Cerebellar nuclear complex (tissue), 1 donor: ENCODE measurements around the gene KCND3.

Source experiments
- DNase-seq, 2 experiments: peaks; one replicate each; lab custom pipeline; 2025; lab: John Stamatoyannopoulos, UW

Gene KCND3

GRCh38 chr1:111729946-111730681, 259.4 kb downstream of the KCND3 start:
- no peak for DNase-seq

GRCh38 chr1:111729271-111729921, 260.1 kb downstream of the KCND3 start:
- no peak for DNase-seq

DNA sequence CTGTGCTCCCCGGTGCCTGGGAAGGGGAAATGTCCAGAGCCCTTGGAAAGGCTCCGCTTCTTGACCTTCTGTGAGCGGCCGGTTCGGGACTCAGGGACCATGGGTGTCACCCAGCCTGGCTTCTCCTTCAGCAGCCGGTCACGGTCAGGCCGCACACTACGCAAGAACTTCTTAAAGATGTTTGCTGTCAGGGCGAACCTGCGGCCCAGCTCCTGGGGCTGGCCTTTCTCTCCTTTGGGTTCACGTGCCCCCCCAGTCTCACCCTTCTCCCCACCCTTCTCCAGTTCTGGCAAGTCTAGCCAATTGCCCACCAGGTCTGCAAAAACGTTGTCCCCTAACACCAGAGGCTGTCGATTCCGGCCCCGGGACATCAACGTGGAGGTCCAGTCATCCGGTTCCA, 262.4 kb downstream of the KCND3 start:
- DNase-seq, result no peak

DNA sequence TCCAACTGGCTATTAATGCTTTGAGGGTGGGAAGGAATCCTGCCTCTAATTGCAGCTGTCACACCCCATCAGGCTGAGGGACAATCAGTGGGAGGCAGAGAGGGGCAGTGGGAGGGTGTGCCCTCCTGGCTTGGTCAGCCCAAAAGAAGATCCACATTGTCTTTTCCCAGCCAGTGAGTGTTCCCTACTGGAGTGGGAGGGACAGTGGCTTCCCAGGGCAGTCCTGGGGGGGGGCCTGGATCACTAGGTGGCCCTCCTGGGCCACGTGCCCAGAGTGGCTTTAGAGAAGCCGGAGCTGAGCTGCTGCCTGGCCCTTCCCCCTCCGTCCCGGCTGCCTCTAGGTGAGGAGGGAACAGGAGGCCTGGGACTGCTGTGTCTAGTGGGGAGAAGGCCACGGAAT, 264.3 kb downstream of the KCND3 start:
- DNase-seq, result no peak

DNA sequence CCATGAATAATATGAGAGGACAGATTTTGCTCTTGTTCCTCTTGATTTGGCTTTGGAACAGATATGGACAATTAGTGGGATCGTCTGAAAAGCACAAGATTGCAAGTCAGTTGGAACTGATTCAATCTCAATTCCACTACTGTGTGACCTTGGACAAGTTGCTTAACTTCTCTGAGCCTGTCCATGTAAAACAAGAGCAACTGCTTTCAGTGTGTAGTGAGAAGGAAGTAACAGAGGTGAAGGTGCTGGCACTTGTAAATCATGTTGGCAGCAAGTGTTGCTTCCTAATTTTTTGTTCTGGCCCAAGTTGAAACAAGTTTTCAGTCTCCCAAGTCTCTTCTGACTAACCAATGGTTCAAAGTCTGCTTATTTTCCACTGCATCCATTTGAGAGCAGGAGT, 265.6 kb downstream of the KCND3 start:
- DNase-seq, result no peak

DNA sequence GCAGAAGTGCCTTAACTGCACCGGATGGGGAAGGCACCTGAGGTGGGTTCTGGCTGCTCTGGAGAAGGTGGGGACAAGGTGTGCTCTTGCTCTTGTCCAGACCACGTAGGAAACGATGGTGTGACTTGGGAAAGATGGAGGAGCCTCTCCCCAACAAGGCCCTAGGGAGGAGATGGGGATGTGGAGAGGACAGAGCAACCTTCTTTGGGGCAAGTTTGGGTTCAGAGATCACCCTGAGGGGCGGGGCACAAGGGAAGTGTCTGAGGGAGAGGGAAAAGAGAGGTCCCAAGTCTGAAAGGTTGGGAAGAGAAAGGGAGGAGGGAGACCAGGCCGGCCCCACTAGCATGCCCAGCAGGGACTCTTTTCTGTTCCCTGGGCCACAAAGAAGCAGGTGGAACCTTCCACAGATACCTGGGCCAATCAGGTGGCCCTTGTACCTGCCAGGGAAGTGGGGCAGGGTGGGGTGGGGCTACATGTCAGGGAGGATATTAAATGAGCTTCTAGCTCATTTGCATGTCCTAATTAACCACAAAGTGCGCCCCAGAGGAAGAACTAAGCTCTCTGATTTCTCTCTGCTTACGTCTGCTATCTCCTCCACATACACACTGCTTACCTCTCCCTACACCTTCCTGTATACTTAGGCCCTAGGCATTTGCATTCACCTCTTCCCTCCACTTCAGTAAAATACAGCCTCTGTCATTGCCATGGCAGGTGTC, 266.2 kb downstream of the KCND3 start:
- no peak for DNase-seq

DNA sequence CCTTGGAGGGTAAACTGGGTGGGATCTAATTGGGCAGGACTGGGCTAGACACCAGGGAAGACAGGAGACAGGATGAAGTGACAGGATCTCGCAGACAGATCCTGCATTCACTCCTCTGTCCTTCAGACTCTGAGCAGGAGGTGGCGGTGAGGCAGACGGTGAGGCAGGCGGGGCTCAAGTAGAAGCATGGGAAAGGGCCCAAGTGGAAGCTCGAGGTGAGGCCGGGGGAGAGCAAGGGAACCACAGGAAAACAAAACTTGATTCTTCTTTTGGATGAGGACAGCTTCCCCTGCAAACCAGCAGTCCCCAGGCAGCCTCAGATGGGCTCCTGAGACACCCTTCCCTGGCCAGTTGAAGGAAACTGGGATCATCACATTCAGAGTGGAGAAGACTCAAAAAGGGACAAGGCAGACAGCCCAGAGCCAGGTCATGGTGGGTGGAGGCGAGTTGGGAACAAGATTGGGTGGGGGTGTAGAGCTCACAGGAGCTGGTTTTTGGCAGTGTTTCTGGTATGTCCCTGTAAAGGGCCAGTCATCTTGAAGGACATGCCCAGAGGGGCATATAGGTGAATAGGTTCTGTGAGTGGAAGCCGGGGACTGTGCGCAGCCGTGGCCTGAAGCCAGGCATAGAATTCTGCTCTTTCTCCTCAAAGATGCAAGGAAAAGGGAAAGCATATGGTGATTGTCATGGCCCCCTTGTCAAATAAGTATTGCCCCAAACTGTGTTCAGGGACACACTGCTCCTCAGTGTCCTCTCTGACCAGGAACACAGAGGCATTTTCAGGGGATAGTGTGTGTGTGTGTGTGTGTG, 268.3 kb downstream of the KCND3 start:
- no peak for DNase-seq
